Cardiac muscle cell (in vitro differentiated cells and primary cell): ENCODE results near the gene CTTNBP2. TPM values are rescaled to one million over a fixed set of nuclear protein-coding genes. Genes with fewer than 3 reads are reported as not detected.

Experiments used
- DNase-seq, 2 donors: peaks; one replicate each; pipeline versions ENCODE4 v3.0.0 to v3.0.0-alpha.2; 2010 to 2017; ENCODE audit warnings: low read depth in 1 of 2, low spot score in 1 of 2
- H3K27ac ChIP-seq: fragments of 200-600 bp; sonication (generic); 2 replicates; pipeline ENCODE4 v1.5.1; 2016
- H3K27me3 ChIP-seq: fragments of 200-600 bp; sonication (generic); 2 replicates; pipeline ENCODE4 v1.6.0; 2016; ENCODE audit warnings: control low read depth
- H3K36me3 ChIP-seq: fragments of 200-600 bp; sonication (generic); 2 replicates; pipeline ENCODE4 v1.5.1; 2016; ENCODE audit warnings: control low read depth
- H3K4me1 ChIP-seq: fragments of 200-600 bp; sonication (generic); 2 replicates; pipeline ENCODE4 v1.8.1; 2017; ENCODE audit warnings: low read depth, mild to moderate bottlenecking, mixed run types
- H3K4me3 ChIP-seq: fragments of 200-600 bp; sonication (generic); 2 replicates; pipeline ENCODE4 v1.5.1; 2016; ENCODE audit warnings: mild to moderate bottlenecking
- H3K9me3 ChIP-seq: fragments of 200-600 bp; sonication (generic); 2 replicates; pipeline ENCODE4 v1.5.1; 2017; ENCODE audit warnings: low read depth, mild to moderate bottlenecking, control low read depth
- polyA plus RNA-seq: library from polyadenylated mRNA; unstranded; fragments of >200 nt; fragmentation: Nextera tagmentation; extraction: Ambion mirVana; gene quantifications from 2 replicates; pipeline ENCODE4 v1.2.1, GENCODE V29; 2016
- total RNA-seq: library from RNA; depleted of rRNA; stranded (reverse); fragments of >200 nt; gene quantifications from 2 replicates; pipeline ENCODE4 v1.2.3, GENCODE V29; 2016
- TF ChIP-seq, protein P1 (sequence below): IDR thresholded peaks from 2 replicates; pipeline ENCODE4 v1.5.1; 2012; ENCODE audit warnings: low read depth, mild to moderate bottlenecking, low read length

The CTTNBP2 gene
- total and polyA plus RNA-seq, 2 experiments from 2014 or later = 30.0 to 51.2 TPM

DNA sequence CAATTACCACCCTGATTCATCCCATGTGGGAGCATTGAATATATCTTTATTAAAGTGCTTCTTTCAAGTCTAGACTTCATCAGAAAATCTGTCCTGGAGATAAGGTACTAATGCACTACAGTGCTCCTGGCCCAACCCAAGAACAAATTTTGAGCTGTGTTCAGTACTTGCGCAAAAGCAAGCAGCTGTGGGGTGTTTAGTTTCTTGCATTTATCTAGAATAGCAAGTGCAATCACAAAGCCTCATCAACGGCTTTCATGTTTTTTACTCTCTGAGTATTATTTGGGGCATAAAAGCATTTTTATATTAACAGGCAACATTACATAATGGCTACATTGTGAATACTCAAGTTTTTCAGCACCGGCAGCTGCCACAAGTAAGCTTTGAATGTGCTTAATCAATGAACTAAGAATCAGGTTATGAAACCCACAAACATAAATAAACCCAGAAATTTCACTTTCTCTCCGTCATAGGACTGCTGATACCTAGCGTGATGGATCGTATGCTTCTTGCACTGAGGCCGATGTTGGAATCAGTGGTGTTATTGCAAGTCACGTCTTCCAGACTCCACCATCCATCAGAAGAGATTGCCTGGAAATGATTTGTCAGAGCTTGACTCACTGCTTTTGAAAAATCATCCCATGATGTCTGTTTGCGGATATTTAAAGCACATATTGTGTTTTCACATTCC lies 113.1 kb downstream of the CTTNBP2 start:
- Histone ChIP-seq H3K4me3 (no peak overlapping the region), H3K27me3 (no peaks in the 10 kb centered on the region), H3K27ac (peak overlapping the region; percentile 40), H3K9me3 (no peaks in the 10 kb centered on the region), H3K4me1 (peaks cover 6% of the 10 kb centered on the region), H3K36me3 (peaks cover 34% of the 10 kb centered on the region)
- DNase-seq = no peak
- TF ChIP-seq, protein P1, sequence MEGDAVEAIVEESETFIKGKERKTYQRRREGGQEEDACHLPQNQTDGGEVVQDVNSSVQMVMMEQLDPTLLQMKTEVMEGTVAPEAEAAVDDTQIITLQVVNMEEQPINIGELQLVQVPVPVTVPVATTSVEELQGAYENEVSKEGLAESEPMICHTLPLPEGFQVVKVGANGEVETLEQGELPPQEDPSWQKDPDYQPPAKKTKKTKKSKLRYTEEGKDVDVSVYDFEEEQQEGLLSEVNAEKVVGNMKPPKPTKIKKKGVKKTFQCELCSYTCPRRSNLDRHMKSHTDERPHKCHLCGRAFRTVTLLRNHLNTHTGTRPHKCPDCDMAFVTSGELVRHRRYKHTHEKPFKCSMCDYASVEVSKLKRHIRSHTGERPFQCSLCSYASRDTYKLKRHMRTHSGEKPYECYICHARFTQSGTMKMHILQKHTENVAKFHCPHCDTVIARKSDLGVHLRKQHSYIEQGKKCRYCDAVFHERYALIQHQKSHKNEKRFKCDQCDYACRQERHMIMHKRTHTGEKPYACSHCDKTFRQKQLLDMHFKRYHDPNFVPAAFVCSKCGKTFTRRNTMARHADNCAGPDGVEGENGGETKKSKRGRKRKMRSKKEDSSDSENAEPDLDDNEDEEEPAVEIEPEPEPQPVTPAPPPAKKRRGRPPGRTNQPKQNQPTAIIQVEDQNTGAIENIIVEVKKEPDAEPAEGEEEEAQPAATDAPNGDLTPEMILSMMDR = no peak

DNA sequence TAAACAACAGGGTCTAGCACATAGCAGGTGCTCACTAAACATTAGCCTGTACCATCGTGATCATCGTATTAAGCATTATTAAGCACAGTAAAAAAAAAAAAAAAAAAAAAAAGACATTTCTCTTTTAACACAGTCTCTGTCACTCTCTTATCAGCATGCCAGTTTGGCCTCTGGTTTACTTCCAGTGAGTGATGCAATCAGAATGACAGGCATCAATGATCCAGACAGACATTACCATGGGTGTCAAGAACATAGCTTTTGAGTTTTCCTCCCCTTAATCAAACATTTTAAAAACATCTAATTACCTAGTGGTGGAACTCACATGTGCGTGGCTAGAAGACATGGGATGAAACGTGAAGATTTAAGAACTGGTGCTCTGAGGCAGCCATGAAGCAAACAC lies 115.8 kb downstream of the CTTNBP2 start:
- H3K4me3 ChIP-seq = no peak overlapping the region
- TF ChIP-seq, protein P1 = no peak
- no peaks in the 10 kb centered on the region for H3K27me3 ChIP-seq
- peaks cover 6% of the 10 kb centered on the region for H3K4me1 ChIP-seq
- no peak for DNase-seq
- H3K9me3 ChIP-seq = no peaks in the 10 kb centered on the region
- H3K27ac ChIP-seq = no peak overlapping the region
- H3K36me3 ChIP-seq = peaks cover 34% of the 10 kb centered on the region

DNA sequence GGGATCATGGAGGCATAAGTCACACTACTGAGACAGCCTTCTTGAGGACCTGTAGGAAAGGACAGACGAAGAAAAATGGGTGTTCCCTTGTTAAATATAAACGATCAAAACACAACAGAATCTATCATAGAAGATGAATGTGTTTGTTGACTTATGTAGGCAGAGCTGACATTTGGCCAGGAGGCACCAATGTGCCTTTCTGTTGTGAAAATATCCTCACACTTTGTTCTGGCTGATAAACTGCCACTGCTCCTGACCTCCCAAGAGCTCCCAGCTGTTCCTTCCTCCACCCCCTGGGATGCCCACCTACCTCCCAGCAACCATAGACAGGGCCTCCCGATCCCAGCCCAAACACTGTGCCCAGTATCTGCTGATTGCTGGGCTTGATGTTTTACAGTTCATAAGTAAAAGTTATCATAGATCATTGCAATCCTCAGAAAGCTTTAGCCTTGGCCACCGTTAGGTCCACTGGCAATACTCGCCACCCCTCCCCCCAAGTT lies 116.6 kb downstream of the CTTNBP2 start:
- no peak for DNase-seq
- TF ChIP-seq, protein P1 = no peak
- H3K27me3 ChIP-seq = no peaks in the 10 kb centered on the region
- H3K36me3 ChIP-seq = peaks cover 34% of the 10 kb centered on the region
- H3K9me3 ChIP-seq = no peaks in the 10 kb centered on the region
- H3K4me3 ChIP-seq = no peak overlapping the region
- no peak overlapping the region for H3K27ac ChIP-seq
- peaks cover 6% of the 10 kb centered on the region for H3K4me1 ChIP-seq

DNA sequence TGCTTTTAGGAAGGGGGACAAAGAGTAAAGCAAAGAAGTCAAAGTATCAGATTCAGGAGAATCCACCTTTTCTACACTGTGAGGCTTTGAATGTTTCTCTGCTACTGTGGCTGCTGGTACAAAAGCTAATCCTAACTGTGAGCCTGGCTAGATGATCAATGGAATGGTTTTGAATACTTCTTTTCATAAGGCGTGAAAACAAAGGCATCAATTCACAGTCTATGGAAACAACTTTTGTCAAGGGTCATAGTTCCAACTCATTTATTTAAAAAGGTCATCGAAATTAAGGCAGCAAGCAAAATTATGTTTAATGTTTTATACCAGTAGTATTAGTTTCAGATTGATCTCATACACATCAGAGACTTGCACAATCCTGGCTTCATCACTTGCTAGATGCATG lies 118.1 kb downstream of the CTTNBP2 start:
- Histone ChIP-seq H3K27me3 (no peaks in the 10 kb centered on the region), H3K9me3 (no peaks in the 10 kb centered on the region), H3K4me1 (peaks cover 6% of the 10 kb centered on the region), H3K27ac (no peak overlapping the region), H3K4me3 (no peak overlapping the region), H3K36me3 (peaks cover 27% of the 10 kb centered on the region)
- DNase-seq = no peak
- TF ChIP-seq, protein P1 = no peak

DNA sequence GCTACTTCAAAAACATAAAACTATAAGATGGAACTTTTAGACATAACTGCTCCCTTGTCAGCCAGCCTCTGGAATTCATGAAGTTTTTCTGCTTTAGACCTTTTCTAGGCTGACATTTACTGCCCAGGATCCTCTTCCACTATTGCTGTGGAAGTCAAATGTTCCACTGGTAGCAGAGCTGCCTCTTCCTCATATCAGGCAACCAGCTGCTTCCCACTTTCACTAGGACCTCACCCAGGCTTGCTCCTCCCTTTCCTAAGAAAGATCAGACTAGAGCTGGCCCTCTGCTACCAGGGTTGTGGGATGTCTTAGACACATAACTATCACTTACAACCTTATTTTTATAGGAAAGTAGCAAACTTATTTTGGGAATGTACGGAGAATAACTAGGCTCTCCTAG lies 121.5 kb downstream of the CTTNBP2 start:
- Histone ChIP-seq H3K27ac (no peak overlapping the region), H3K4me3 (no peak overlapping the region), H3K9me3 (no peaks in the 10 kb centered on the region), H3K36me3 (peaks cover 13% of the 10 kb centered on the region), H3K4me1 (no peaks in the 10 kb centered on the region), H3K27me3 (no peaks in the 10 kb centered on the region)
- TF ChIP-seq, protein P1 = no peak
- no peak for DNase-seq
